HG03025 (cell line): Measurements from ENCODE around the gene RB1.
"Not testable (repeated sequence)": the region's sequence is repeated elsewhere in the genome, so short reads cannot be mapped to it uniquely, and the experiment has no call there.

Source experiments
- ATAC-seq: cut with Tn5 transposase; IDR thresholded peaks from one replicate; pipeline ENCODE4 v1.9.1; 2021; ENCODE audit warnings: mild to moderate bottlenecking, moderate library complexity; ENCODE audit not compliant: unreplicated experiment, low FRiP score

The RB1 gene

GRCh38 chr13:48403913-48404312 is 100.4 kb downstream of the RB1 start:
- ATAC-seq: no peak

GRCh38 chr13:48404952-48405351 is 101.4 kb downstream of the RB1 start:
- ATAC-seq: no peak

- ATAC-seq: no peak
Measured at GRCh38 chr13:48405875-48406274, 102.3 kb downstream of the RB1 start.

- no peak for ATAC-seq
Measured at GRCh38 chr13:48410199-48410598, 106.6 kb downstream of the RB1 start.

GRCh38 chr13:48411147-48411794 is 107.7 kb downstream of the RB1 start:
- ATAC-seq: no peak

- ATAC-seq: no peak
Measured at GRCh38 chr13:48411841-48412531, 108.4 kb downstream of the RB1 start.

GRCh38 chr13:48412881-48413351 is 109.4 kb downstream of the RB1 start, which contains the start of gene LPAR6:
Gene LPAR6, minus strand, starts transcription at chr13:48413113. Its CDS starts 690 bp downstream, at chr13:48412423.
- ATAC-seq: no peak

- no peak for ATAC-seq
Measured at GRCh38 chr13:48414501-48414900, 111.0 kb downstream of the RB1 start.

- no peak for ATAC-seq
Measured at GRCh38 chr13:48415516-48415915, 112.0 kb downstream of the RB1 start.

GRCh38 chr13:48422003-48422402 is 118.5 kb downstream of the RB1 start:
- not testable (repeated sequence) for ATAC-seq

GRCh38 chr13:48424212-48424611 is 120.7 kb downstream of the RB1 start:
- no peak for ATAC-seq

GRCh38 chr13:48426052-48426451 is 122.5 kb downstream of the RB1 start:
- no peak for ATAC-seq

GRCh38 chr13:48426755-48427298 is 123.3 kb downstream of the RB1 start:
- not testable (repeated sequence) for ATAC-seq

- no peak for ATAC-seq
Measured at GRCh38 chr13:48429036-48429435, 125.5 kb downstream of the RB1 start.

GRCh38 chr13:48429886-48430285 is 126.3 kb downstream of the RB1 start:
- ATAC-seq: no peak

- no peak for ATAC-seq
Measured at GRCh38 chr13:48431431-48431830, 127.9 kb downstream of the RB1 start.

GRCh38 chr13:48431987-48432615 is 128.6 kb downstream of the RB1 start:
- no peak for ATAC-seq

GRCh38 chr13:48434200-48434599 is 130.6 kb downstream of the RB1 start:
- no peak for ATAC-seq

GRCh38 chr13:48436661-48437288 is 133.2 kb downstream of the RB1 start:
- ATAC-seq: no peak

- ATAC-seq: no peak
Measured at GRCh38 chr13:48437371-48437770, 133.8 kb downstream of the RB1 start.
